Measurements from ENCODE around the gene CPA5.

GRCh38 chr7:130384371-130384801 is 39.8 kb downstream of the CPA5 start:
- TF ChIP-seq CHD1 (IDR thresholded peaks at IDR 0.05; ENCODE audit: low read depth, low read length) (no peak), POLR2A (IDR thresholded peaks at IDR 0.05; ENCODE audit: low read depth, low read length) (no peak), MXI1 (IDR thresholded peaks at IDR 0.05; ENCODE audit: low read depth, low read length) (no peak), RAD21 (IDR thresholded peaks at IDR 0.05; ENCODE audit: insufficient read depth, low read depth, low read length) (no peak), YY1 (IDR thresholded peaks at IDR 0.05; ENCODE audit: low read depth, low read length) (no peak), PKNOX1 (IDR thresholded peaks at IDR 0.05) (no peak), NR2F1 (conservative IDR thresholded peaks at IDR 0.05) (no peak), CTCF (IDR thresholded peaks at IDR 0.05 in 2 of 3, conservative IDR thresholded peaks at IDR 0.05 in 1 of 3; ENCODE audit: control insufficient read depth in 2 of 3, extremely low read depth in 1 of 3, insufficient read depth in 1 of 3, low read depth in 3 of 3, low read length in 3 of 3) (no peak), MAX (IDR thresholded peaks at IDR 0.05; ENCODE audit: low read depth, low read length) (no peak), POLR2AphosphoS5 (IDR thresholded peaks at IDR 0.05; ENCODE audit: low read length) (no peak), EZH2 (IDR thresholded peaks at IDR 0.05; ENCODE audit: borderline replicate concordance, control insufficient read depth, low read depth, low read length) (no peak), FOXK2 (IDR thresholded peaks at IDR 0.05) (no peak), ZZZ3 (IDR thresholded peaks at IDR 0.05; ENCODE audit: control insufficient read depth, insufficient read length, low read depth) (no peak), PBX3 (IDR thresholded peaks at IDR 0.05; ENCODE audit: insufficient replicate concordance, low read depth, low read length) (no peak)

All from GM12878 (cell line).